WTC11 (cell line): ENCODE measurements around the gene LCMT2. TPM values are rescaled to one million over a fixed set of nuclear protein-coding genes. Genes with fewer than 3 reads are reported as not detected.

Source experiments
- ATAC-seq: fragments of 200-7000 bp; cut with Tn5 transposase; 2 replicates; pipeline ENCODE4 v1.10.0; 2021; ENCODE audit warnings: mild to moderate bottlenecking, moderate library complexity
- CTCF ChIA-PET: fragments of 300-600 bp; sonication (Branson Sonifier 250); formaldehyde crosslinking; loops from one replicate; lab custom pipeline; 2021; ENCODE audit warnings: antibody characterized with exemption; lab: Charles Lee
- POLR2A ChIA-PET: fragments of 350-600 bp; sonication (Branson Sonifier 250); formaldehyde crosslinking; loops from one replicate; lab custom pipeline; 2021; ENCODE audit warnings: antibody characterized with exemption; lab: Charles Lee
- DNase-seq: peaks from one replicate; pipeline ENCODE4 v3.0.0; 2021; ENCODE audit warnings: low spot score
- H3K27ac Mint-ChIP-seq: 2 replicates; pipeline ENCODE4 v1.8.0; 2021; ENCODE audit warnings: mixed read lengths
- H3K27me3 Mint-ChIP-seq: 2 replicates; pipeline ENCODE4 v1.8.0; 2021; ENCODE audit warnings: low read depth, mild to moderate bottlenecking, moderate library complexity, mixed read lengths
- H3K36me3 Mint-ChIP-seq: 2 replicates; pipeline ENCODE4 v1.8.0; 2021; ENCODE audit warnings: mixed read lengths
- H3K4me1 Mint-ChIP-seq: 2 replicates; pipeline ENCODE4 v1.8.0; 2022; ENCODE audit warnings: mixed read lengths
- H3K4me3 Mint-ChIP-seq: 2 replicates; pipeline ENCODE4 v1.8.0; 2021; ENCODE audit warnings: mild to moderate bottlenecking, moderate library complexity, mixed read lengths
- H3K9me3 Mint-ChIP-seq: 2 replicates; pipeline ENCODE4 v1.8.0; 2021; ENCODE audit warnings: mixed read lengths
- CREB1 ChIP-seq: sonication (generic); formaldehyde crosslinking; IDR thresholded peaks from 2 replicates; pipeline ENCODE4 v1.8.0; 2023; ENCODE audit warnings: mild to moderate bottlenecking, missing genetic modification reagents
- CREM ChIP-seq: sonication (generic); formaldehyde crosslinking; IDR thresholded peaks from 2 replicates; pipeline ENCODE4 v1.8.1; 2022; ENCODE audit warnings: mild to moderate bottlenecking, missing genetic modification reagents, moderate library complexity
- CTCF ChIP-seq: fragments of 200-600 bp; IDR thresholded peaks from 2 replicates; pipeline ENCODE4 v1.8.0; 2022; ENCODE audit warnings: antibody characterized with exemption
- E2F4 ChIP-seq: sonication (generic); formaldehyde crosslinking; IDR thresholded peaks from 2 replicates; pipeline ENCODE4 v1.8.1; 2022; ENCODE audit warnings: low read depth, mild to moderate bottlenecking, moderate library complexity, missing genetic modification reagents, borderline replicate concordance
- ELF4 ChIP-seq: sonication (generic); formaldehyde crosslinking; IDR thresholded peaks from 2 replicates; pipeline ENCODE4 v1.8.1; 2022; ENCODE audit warnings: low read depth, mild to moderate bottlenecking, moderate library complexity, missing genetic modification reagents
- EMX1 ChIP-seq: fragments of 250-450 bp; sonication (Bioruptor Pico); IDR thresholded peaks from 2 replicates; pipeline ENCODE4 v1.8.0; 2021; ENCODE audit warnings: mild to moderate bottlenecking
- ETV6 ChIP-seq: sonication (generic); formaldehyde crosslinking; IDR thresholded peaks from 2 replicates; pipeline ENCODE4 v1.8.1; 2022; ENCODE audit warnings: mild to moderate bottlenecking, missing genetic modification reagents
- FOXJ3 ChIP-seq: sonication (generic); formaldehyde crosslinking; IDR thresholded peaks from 2 replicates; pipeline ENCODE4 v1.9.0; 2021; ENCODE audit warnings: missing genetic modification reagents, mild to moderate bottlenecking, borderline replicate concordance
- GABPB1 ChIP-seq: sonication (generic); formaldehyde crosslinking; IDR thresholded peaks from 2 replicates; pipeline ENCODE4 v1.8.1; 2023; ENCODE audit warnings: mild to moderate bottlenecking, missing genetic modification reagents
- IRF2 ChIP-seq: sonication (generic); formaldehyde crosslinking; IDR thresholded peaks from 2 replicates; pipeline ENCODE4 v1.8.0; 2022; ENCODE audit warnings: low read depth, missing genetic modification reagents, borderline replicate concordance
- NR3C1 ChIP-seq: sonication (generic); formaldehyde crosslinking; conservative IDR thresholded peaks from 2 replicates; pipeline ENCODE4 v1.8.1; 2023; ENCODE audit warnings: low read depth, mild to moderate bottlenecking, missing genetic modification reagents
- PRDM15 ChIP-seq: sonication (generic); formaldehyde crosslinking; IDR thresholded peaks from 2 replicates; pipeline ENCODE4 v1.8.0; 2022; ENCODE audit warnings: missing genetic modification reagents
- PRRX2 ChIP-seq: fragments of 250-450 bp; sonication (Bioruptor Pico); IDR thresholded peaks from 2 replicates; pipeline ENCODE4 v1.8.0; 2021; ENCODE audit warnings: mild to moderate bottlenecking
- RELA ChIP-seq: sonication (generic); formaldehyde crosslinking; IDR thresholded peaks from 2 replicates; pipeline ENCODE4 v1.8.1; 2022; ENCODE audit warnings: missing genetic modification reagents, mild to moderate bottlenecking, borderline replicate concordance
- SMAD3 ChIP-seq: sonication (generic); formaldehyde crosslinking; IDR thresholded peaks from 2 replicates; pipeline ENCODE4 v1.8.0; 2022; ENCODE audit warnings: missing genetic modification reagents, mild to moderate bottlenecking, borderline replicate concordance
- TCF7 ChIP-seq: sonication (generic); formaldehyde crosslinking; IDR thresholded peaks from 2 replicates; pipeline ENCODE4 v1.8.0; 2022; ENCODE audit warnings: mild to moderate bottlenecking, low read depth, missing genetic modification reagents, moderate library complexity
- ZMAT4 ChIP-seq: fragments of 250-450 bp; sonication (Bioruptor Pico); IDR thresholded peaks from 2 replicates; pipeline ENCODE4 v1.9.0; 2021; ENCODE audit warnings: mild to moderate bottlenecking
- ZNF263 ChIP-seq: sonication (generic); formaldehyde crosslinking; IDR thresholded peaks from 2 replicates; pipeline ENCODE4 v1.8.1; 2022; ENCODE audit warnings: low read depth, mild to moderate bottlenecking, moderate library complexity, missing genetic modification reagents
- ZNF281 ChIP-seq: sonication (generic); formaldehyde crosslinking; IDR thresholded peaks from 2 replicates; pipeline ENCODE4 v1.8.0; 2023; ENCODE audit warnings: mild to moderate bottlenecking, missing genetic modification reagents
- ZNF423 ChIP-seq: fragments of 250-450 bp; sonication (Bioruptor Pico); IDR thresholded peaks from 2 replicates; pipeline ENCODE4 v2.1.2; 2022; ENCODE audit warnings: mild to moderate bottlenecking, moderate library complexity
- ZNF425 ChIP-seq: fragments of 250-450 bp; sonication (Bioruptor Pico); conservative IDR thresholded peaks from 2 replicates; pipeline ENCODE4 v1.9.0; 2021; ENCODE audit warnings: mild to moderate bottlenecking
- total RNA-seq: library from RNA; stranded (reverse); gene quantifications from 3 replicates; pipeline ENCODE4 v1.2.3, GENCODE V29; 2021

LCMT2 gene
- total RNA-seq, 1 experiment from 2014 or later = 7.6 TPM

GRCh38 chr15:43286074-43286473 is 44.3 kb downstream of the LCMT2 start (continued):
- no peak for TF ChIP-seq PRRX2
- TF ChIP-seq SMAD3 (CRISPR knock-in tag) = no peak
- no peak for TF ChIP-seq FOXJ3 (CRISPR knock-in tag)
- TF ChIP-seq CREB1 (CRISPR knock-in tag) = no peak
- TF ChIP-seq ETV6 (CRISPR knock-in tag) = no peak
- no peak for TF ChIP-seq RELA
- no peak for TF ChIP-seq E2F4
- TF ChIP-seq IRF2 (CRISPR knock-in tag) = no peak

GRCh38 chr15:43285609-43286037 is 44.8 kb downstream of the LCMT2 start:
- ChIA-PET CTCF (interaction anchor here (0.6 to 4.6 kb wide), 38 partner anchors 9 to 666 kb away, joined by 3 to 101 read pairs (median 4); partner anchors contain the start of genes CCNDBP1 and TGM5), POLR2A (no interaction called here)
- no peak overlapping the region for H3K4me3 Mint-ChIP-seq
- H3K36me3 Mint-ChIP-seq = no peaks in the 10 kb centered on the region
- H3K27ac Mint-ChIP-seq = no peak overlapping the region
- DNase-seq = peak; percentile 36
- TF ChIP-seq ZNF425 (CRISPR knock-in tag) = no peak
- peak; percentile 63 for TF ChIP-seq CTCF
- no peak for TF ChIP-seq EMX1
- TF ChIP-seq, all 79 proteins: peak for 1
- Mint-ChIP-seq H3K9me3 (no peaks in the 10 kb centered on the region), H3K4me1 (no peaks in the 10 kb centered on the region), H3K27me3 (peaks cover 2% of the 10 kb centered on the region)
- ATAC-seq = peak; percentile 73

GRCh38 chr15:43283526-43283925 is 46.8 kb downstream of the LCMT2 start:
- TF ChIP-seq PRRX2 = no peak
- no peak for TF ChIP-seq GABPB1
- TF ChIP-seq CREM (CRISPR knock-in tag) = no peak
- TF ChIP-seq ZMAT4 (CRISPR knock-in tag) = no peak
- TF ChIP-seq TCF7 (CRISPR knock-in tag) = no peak
- no peak for TF ChIP-seq ZNF281 (CRISPR knock-in tag)
- TF ChIP-seq ZNF263 = no peak
- TF ChIP-seq ZNF423 (CRISPR knock-in tag) = no peak
- TF ChIP-seq PRDM15 = no peak
- no peak for TF ChIP-seq ELF4 (CRISPR knock-in tag)
- TF ChIP-seq NR3C1 (CRISPR knock-in tag) = no peak
- Mint-ChIP-seq H3K9me3 (no peaks in the 10 kb centered on the region), H3K27me3 (no peaks in the 10 kb centered on the region; the same call in none of the 2 replicates), H3K4me1 (no peaks in the 10 kb centered on the region), H3K27ac (no peak overlapping the region), H3K4me3 (no peak overlapping the region), H3K36me3 (no peaks in the 10 kb centered on the region)
- ChIA-PET POLR2A (no interaction called here), CTCF (interaction anchor here (1.9 kb wide), 1 partner anchor 64 kb away, joined by 5 read pairs; no protein-coding TSS in a partner anchor)
- no peak for ATAC-seq
- no peak for DNase-seq
